ENCODE measurements around the gene VPS13D. TPM values are rescaled to one million over a fixed set of nuclear protein-coding genes. Genes with fewer than 3 reads are reported as not detected.

VPS13D gene
- total and polyA plus RNA-seq, 2 experiments from 2014 or later, result 10.7 to 34.9 TPM

- Mint-ChIP-seq H3K4me1 (peaks cover 12% of the 10 kb centered on the region; the same call in 2 of the 3 replicates), H3K4me3 (no peak overlapping the region), H3K27me3 (ENCODE audit: insufficient read depth, low read depth, poor library complexity) (peaks cover 6% of the 10 kb centered on the region), H3K36me3 (ENCODE audit: low read depth) (peaks cover 65% of the 10 kb centered on the region), H3K27ac (no peak overlapping the region; the same call in 1 of the 2 replicates), H3K9me3 (peaks cover 15% of the 10 kb centered on the region)
- Histone ChIP-seq H3K4me3 (no peak overlapping the region), H3F3A (replicated peaks; ENCODE audit: low read depth) (no peaks in the 10 kb centered on the region), H4K20me1 (replicated peaks; ENCODE audit: insufficient read depth) (peaks cover 2% of the 10 kb centered on the region; the same call in 1 of the 2 replicates), H3K79me2 (replicated peaks; ENCODE audit: insufficient read depth) (no peaks in the 10 kb centered on the region), H3K27ac (ENCODE audit: low read depth) (no peak overlapping the region), H3K27me3 (ENCODE audit: insufficient read depth) (no peaks in the 10 kb centered on the region), H3K4me1 (ENCODE audit: insufficient read depth) (no peaks in the 10 kb centered on the region; the same call in 1 of the 2 replicates), H3K9me2 (ENCODE audit: insufficient read depth) (no peaks in the 10 kb centered on the region), H2AFZ (no peak overlapping the region), H3K36me3 (ENCODE audit: insufficient read depth) (peaks cover 22% of the 10 kb centered on the region), H3K4me2 (no peak overlapping the region)
- TF ChIP-seq JUNB (IDR thresholded peaks at IDR 0.05; ENCODE audit: unreplicated experiment) (no peak), CTCF (conservative IDR thresholded peaks at IDR 0.05; ENCODE audit: low read depth in 2 of 2) (no peak), STAT1 (IDR thresholded peaks at IDR 0.05; ENCODE audit: unreplicated experiment) (no peak), ZNF462 (CRISPR knock-in tag; IDR thresholded peaks at IDR 0.05) (no peak), REST (IDR thresholded peaks at IDR 0.05; ENCODE audit: unreplicated experiment) (no peak), NANOG (IDR thresholded peaks at IDR 0.05; ENCODE audit: borderline replicate concordance) (no peak)
- DNase-seq (ENCODE audit: low spot score), result no peak
- no peak for ATAC-seq
Measured at GRCh38 chr1:12305377-12305776, 75.5 kb downstream of the VPS13D start.

All from GM23338 (cell line).